Measurements from ENCODE around the gene CDK11A.
"Not testable (repeated sequence)": the region's sequence is repeated elsewhere in the genome, so short reads cannot be mapped to it uniquely, and the experiment has no call there.

CDK11A gene

DNA sequence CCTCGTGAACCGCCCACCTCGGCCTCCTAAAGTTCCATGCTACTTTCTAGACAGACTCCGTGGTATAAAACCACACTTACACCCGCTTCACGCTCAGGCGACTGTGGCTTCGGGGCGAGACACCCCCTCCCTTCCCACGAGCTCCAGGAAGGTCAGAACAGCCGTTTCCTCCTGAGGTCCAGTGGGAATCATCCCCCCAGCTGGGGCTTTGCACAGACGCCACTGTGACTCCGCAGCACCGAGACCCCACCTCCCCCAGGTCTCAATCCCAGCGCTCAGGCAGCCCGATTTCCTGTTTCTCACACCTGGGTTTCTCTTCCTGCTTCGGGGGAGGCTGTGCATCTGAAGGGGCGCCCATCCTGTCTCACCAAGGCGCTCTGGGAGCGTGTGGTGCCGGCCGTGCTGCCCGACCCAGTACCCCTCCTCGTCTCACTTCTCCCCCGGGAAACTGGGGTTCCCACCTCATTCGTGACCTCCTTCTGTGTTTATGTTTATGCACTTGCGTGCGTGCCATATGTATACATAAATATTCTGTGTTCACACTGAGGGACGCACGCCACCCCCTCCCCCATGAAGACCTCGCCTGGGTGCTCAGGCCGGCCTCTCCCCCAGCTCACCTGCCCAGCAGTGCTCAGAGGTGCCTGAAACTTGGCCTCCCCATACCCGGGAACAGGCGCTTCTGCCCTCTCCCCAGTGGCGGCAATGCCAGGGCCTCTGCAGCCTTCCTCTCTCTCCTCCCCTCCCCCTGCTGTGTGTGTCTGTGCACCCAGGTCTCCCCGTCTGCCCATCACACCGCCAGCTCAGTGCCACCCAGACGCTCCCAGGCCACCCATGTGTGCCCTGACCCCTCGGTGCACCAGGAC lies 46.2 kb downstream of the CDK11A start:
- no peak for DNase-seq (ENCODE audit: low read depth)
- TF ChIP-seq, protein P1, sequence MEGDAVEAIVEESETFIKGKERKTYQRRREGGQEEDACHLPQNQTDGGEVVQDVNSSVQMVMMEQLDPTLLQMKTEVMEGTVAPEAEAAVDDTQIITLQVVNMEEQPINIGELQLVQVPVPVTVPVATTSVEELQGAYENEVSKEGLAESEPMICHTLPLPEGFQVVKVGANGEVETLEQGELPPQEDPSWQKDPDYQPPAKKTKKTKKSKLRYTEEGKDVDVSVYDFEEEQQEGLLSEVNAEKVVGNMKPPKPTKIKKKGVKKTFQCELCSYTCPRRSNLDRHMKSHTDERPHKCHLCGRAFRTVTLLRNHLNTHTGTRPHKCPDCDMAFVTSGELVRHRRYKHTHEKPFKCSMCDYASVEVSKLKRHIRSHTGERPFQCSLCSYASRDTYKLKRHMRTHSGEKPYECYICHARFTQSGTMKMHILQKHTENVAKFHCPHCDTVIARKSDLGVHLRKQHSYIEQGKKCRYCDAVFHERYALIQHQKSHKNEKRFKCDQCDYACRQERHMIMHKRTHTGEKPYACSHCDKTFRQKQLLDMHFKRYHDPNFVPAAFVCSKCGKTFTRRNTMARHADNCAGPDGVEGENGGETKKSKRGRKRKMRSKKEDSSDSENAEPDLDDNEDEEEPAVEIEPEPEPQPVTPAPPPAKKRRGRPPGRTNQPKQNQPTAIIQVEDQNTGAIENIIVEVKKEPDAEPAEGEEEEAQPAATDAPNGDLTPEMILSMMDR (conservative IDR thresholded peaks at IDR 0.05; ENCODE audit: low read depth, low read length): no peak
- H3K4me3 ChIP-seq (ENCODE audit: low read depth, low read length): no peak overlapping the region

- not testable (repeated sequence) for H3K4me3 ChIP-seq (ENCODE audit: low read depth, low read length); DNase-seq (ENCODE audit: low read depth)
These were observed 48.1 kb downstream of the CDK11A start for GRCh38 chr1:1676087-1676486.

DNA sequence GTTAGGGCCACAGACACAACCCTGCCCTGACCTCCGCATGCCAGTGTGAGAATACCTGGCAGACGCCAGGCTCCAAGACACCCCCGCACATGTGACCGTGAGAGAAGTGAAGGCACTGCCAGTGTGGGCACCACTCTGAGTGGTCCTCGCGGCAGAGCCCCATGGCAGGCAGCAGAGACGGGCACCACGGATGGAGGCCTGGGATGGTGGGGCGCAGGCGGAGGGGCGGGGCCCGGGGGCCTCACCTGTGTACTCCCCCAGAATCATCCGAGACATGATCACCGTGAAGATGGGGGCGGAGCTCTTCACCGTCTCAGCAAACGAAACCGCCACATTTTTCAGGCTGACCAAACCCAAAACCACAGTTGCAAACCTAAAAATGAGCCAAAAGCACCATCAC lies 48.9 kb downstream of the CDK11A start:
- DNase-seq (ENCODE audit: low read depth); H3K4me3 ChIP-seq (ENCODE audit: low read depth, low read length): not testable (repeated sequence)

DNA sequence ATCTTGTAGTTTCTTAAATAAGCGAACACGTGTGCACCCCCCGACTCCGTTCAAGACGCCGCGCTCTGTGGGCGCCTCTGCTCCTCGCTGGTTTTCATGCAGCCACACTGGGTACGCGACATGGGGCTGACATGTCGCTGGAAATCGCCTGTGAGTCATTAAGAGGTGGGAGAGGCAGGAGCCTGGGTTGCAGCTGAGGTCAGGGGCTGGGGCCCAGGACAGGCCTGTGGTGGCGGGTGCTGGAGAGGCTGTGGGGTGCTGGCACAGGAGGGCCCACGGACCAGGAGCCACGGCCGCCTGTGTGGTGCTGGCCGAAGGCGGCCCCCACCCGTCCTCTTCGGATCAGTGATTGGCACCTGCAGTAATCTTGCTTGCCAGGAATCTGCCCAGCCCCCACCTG lies 49.4 kb downstream of the CDK11A start:
- not testable (repeated sequence) for DNase-seq (ENCODE audit: low read depth); H3K4me3 ChIP-seq (ENCODE audit: low read depth, low read length)

- H3K4me3 ChIP-seq (ENCODE audit: low read depth, low read length): no peak overlapping the region
- no peak for DNase-seq (ENCODE audit: low read depth)
- TF ChIP-seq, protein P1 (conservative IDR thresholded peaks at IDR 0.05; ENCODE audit: low read depth, low read length): no peak
These were observed 51.8 kb downstream of the CDK11A start for GRCh38 chr1:1672181-1672965.

GRCh38 chr1:1671365-1672119 lies 52.6 kb downstream of the CDK11A start:
- TF ChIP-seq, protein P1 (conservative IDR thresholded peaks at IDR 0.05; ENCODE audit: low read depth, low read length): no peak
- no peak for DNase-seq (ENCODE audit: low read depth)
- no peak overlapping the region for H3K4me3 ChIP-seq (ENCODE audit: low read depth, low read length)

DNA sequence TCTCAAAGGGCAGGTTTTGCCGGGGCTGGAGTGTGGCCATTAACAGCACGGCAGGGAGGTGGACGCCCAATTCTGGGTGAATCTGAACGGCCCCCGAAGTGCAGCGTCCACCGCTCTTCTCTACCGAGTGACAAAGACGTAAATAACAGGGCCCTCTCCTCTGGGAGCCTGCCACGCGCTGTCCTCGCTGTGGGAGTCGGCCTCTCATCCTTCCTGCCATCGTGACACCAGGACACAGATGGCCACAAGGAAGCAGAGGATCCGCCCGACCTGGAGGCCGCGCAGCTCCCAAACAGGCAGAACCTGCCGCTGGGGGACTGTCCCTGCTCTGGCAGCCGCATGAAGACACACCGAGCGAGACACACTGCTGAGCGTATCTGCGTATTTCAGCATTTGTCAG lies 53.3 kb downstream of the CDK11A start:
- TF ChIP-seq, protein P1 (conservative IDR thresholded peaks at IDR 0.05; ENCODE audit: low read depth, low read length): no peak
- H3K4me3 ChIP-seq (ENCODE audit: low read depth, low read length): no peak overlapping the region
- DNase-seq (ENCODE audit: low read depth): no peak
